GM21529 (cell line): ENCODE results near the gene LMAN2.

ENCODE experiments used
- ATAC-seq: cut with Tn5 transposase; IDR thresholded peaks from one replicate; pipeline ENCODE4 v1.9.1; 2021; ENCODE audit not compliant: unreplicated experiment

The LMAN2 gene

DNA sequence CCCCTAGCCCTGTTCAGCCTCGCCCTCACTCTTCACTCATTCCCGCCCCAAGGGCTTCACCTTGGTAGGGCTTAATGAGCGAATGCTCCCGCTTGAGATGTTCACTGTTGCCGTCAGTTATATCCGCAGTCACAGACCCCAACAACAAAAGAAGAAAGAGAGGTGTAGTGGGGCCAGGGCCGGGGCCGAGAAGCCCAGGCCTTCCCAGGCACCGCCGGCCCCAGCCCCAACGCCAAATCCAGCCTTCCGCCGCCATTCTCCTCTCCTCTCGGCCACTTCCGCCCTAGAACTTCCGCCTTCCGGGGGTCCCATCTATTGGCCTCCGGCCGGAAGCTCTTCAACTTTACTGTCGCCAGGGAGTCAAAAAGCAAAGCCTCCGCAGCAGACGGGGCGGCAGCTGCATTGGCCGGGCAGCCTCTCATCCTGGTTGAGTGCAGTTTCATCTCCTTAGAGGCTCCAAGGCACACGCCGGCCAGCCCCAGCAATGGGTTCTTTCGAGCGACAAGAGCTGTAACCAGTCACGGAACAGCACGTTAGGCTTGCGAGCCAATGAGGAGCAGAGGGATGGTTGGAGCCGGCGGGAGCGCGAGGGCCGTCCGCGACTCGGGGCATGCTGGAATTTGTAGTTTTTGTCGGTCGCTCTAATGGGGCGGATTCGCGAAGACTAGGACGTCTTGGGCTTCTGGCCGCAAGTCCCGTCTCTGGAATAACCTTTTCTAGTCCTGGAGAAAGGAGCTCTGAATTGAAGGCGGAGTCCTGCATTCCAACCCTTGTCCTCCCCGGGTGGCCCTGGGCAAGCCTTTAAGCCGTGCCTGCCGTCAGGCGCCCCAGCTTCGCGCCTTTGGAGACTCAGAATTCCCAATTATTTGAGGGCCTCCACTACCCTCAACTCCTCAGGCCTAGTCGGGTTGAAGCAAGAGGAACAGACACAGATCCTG is at the start of gene LMAN2:
TSS of gene LMAN2 (minus strand) at position 277 of the 938 bp plus-strand sequence. CDS start at position 256, 21 bp downstream.
- ATAC-seq: peak; percentile 95

- no peak for ATAC-seq
These were observed 48.8 kb upstream of the LMAN2 start, which contains the start of gene PFN3 for GRCh38 chr5:177399997-177400868. Gene PFN3 (minus strand): TSS chr5:177400661. CDS start chr5:177400576, 85 bp downstream.

- ATAC-seq: no peak
These were observed 46.5 kb upstream of the LMAN2 start for GRCh38 chr5:177397875-177398390.

DNA sequence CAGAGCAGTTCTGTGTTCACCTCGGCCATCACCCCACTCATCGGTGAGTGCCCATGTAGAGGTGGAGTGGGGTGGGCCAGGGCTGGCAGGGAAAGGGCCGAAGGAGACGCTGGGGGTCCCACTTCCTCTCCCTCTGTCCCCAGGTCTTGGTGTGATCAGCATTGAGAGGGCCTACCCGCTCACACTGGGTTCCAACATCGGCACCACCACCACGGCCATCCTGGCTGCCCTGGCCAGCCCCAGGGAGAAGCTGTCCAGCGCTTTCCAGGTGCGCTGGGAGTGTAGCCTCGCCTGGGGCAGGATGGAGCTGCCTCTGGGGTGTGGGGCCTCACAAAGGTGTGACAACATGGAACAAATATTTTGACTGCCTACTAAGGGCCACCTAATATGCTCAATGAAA is 45.3 kb upstream of the LMAN2 start:
- no peak for ATAC-seq

DNA sequence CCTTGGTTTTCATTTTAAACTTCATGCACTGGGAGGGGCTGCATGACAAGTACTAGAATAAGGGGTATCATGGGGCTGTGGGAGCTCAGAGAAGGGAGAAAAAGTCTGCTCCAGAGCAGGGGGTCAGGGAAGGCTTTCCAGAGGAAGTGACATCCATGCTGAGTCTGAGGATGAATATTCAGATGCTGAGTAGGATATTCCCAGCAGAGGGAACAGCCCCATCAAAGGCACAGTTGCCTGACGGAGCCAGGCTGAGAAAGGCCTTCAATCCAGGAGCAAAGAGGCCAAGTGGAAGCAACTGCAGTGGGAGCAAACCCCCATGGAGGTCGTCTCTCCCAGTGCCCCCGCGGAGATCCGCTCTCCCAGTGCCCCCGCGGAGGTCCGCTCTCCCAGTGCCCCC is 44.6 kb upstream of the LMAN2 start:
- no peak for ATAC-seq

- no peak for ATAC-seq
These were observed 42.5 kb upstream of the LMAN2 start for GRCh38 chr5:177393990-177394389.

- ATAC-seq: no peak
These were observed 41.8 kb upstream of the LMAN2 start for GRCh38 chr5:177393206-177393765.

DNA sequence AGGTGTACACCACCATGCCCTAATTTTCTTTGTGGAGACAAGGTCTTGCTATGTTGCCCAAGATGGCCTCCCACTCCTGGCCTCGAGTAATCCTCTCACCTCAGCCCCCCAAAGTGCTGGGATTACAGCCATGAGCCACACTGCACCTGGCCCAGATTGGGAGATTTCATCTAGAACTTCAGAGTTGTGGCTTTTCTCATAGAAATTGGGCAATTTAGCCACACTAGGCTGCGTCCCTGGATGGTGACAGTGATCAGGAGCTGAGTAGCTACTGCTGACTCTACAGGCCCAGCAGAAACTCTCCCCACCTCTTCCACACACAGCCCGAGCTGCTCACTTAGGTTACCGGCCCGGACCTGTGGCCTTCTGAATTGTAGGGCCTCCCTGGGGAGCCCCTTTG is 41.3 kb upstream of the LMAN2 start:
- ATAC-seq: no peak

- ATAC-seq: peak; percentile 54
These were observed 39.2 kb upstream of the LMAN2 start for GRCh38 chr5:177390363-177391300.

GRCh38 chr5:177389241-177390169 is 38.0 kb upstream of the LMAN2 start:
- peak; percentile 70 for ATAC-seq

DNA sequence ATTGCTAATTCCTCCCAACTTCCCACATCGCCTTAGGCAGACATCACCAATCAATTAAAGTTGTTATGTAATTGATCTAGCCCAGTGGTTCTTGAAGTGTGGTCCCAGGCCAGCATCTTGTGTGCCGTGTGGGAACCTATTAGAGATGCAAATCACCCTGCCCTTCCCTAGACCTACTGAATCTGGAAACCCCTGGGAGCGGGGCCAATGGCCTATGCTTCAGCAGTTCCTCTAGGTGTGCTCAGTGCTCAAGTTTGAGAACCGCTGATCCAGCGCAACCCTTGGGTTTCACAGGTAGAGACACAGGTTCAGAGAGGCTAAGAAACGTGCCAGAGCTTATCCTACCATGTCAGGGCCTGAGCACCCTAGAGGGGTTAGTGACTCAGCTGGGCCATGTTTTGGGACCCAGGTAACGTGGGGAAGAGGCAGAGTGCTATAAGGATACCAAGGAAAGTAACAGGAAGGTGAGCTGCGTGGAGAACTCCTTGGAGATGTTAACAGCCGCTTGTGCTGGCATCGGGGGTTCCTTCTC is 37.1 kb upstream of the LMAN2 start:
- ATAC-seq: no peak

DNA sequence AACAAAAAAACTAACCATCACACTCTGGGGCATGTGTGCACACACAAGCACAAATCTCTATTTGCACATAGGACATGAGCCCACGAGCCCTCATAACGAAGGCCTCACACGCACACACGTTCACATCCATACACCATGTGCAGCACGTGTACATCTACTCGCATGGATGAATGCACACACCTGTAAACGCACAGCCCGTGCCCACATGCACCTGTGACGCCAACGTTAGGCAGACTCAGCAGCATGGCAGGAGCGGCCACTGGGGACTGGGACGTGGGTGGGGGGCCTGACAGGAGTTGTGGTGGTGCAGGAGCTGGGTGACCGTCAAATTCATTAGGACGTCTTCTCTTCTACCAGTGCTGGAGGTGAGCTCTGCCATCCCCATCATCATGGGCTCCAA is 35.9 kb upstream of the LMAN2 start:
- no peak for ATAC-seq

- no peak for ATAC-seq
These were observed 35.1 kb upstream of the LMAN2 start for GRCh38 chr5:177386542-177386941.

- no peak for ATAC-seq
These were observed 34.3 kb upstream of the LMAN2 start for GRCh38 chr5:177385720-177386119.

DNA sequence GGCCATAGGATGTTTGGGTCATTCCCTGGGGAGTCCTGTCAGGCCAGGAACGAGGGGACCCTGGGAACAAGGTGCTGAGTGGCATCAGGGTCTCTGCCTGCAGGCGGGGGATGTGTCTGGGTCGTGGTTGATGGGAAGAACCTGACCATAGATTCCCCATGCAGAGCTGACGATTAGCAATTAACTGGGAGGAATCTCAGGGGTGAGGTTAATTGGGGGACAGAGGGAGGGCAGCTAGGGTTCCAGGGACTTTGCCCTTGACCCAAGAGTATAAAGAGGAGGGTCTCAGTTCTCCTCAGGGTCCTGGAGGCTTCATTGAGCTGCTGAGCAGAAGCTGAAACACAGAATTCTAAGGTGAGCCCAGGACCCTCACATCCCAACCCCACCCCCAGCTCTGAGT is 32.7 kb upstream of the LMAN2 start, which contains the start of gene SLC34A1:
TSS of gene SLC34A1 (plus strand) at position 301 of the 400 bp plus-strand sequence. CDS start 1,308 bp downstream, outside the sequence.
- no peak for ATAC-seq

DNA sequence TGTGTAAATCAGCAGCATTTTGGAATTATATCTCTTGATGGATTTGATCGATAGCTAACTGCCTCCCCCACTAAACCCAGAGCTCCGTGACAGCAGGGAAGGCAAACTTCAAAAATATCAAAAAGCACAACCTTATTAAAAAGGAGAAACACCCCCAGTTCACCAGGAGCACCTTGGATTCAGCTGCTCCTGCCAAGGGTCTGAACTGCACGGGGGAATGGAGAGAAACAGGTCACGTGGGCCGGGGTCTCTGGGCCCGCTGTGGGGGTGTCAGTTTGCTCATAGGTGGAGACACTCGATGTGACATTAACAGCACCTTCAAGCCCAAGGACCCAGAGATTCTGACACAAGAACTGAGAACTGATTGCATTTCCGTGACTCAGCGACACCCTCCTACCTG is 31.7 kb upstream of the LMAN2 start:
- ATAC-seq: no peak

GRCh38 chr5:177382423-177383029 is 31.1 kb upstream of the LMAN2 start:
- no peak for ATAC-seq

DNA sequence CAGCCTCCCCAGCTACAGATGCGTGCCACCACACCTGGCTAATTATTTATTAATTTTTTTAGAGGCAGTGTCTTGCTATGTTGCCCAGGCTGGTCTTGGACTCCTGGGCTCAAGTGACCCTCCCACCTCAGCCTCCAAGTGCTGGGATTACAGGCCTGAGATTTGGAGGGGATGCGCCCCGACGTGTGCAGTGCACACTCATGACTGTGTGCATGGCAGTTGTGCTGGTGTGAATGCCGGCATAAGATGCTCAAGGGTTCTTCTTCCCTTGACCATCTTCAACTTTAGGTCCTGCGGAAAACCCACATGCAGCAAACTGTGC is 29.3 kb upstream of the LMAN2 start:
- no peak for ATAC-seq
